NCI-H69 (cell line): ENCODE data around the gene RPS6KA2.
A peak's percentile ranks its signal among the peaks of the same experiment; 100 is the strongest.

ENCODE experiments used
- DNase-seq: peaks from one replicate; lab custom pipeline; 2025; lab: John Stamatoyannopoulos, UW

Gene RPS6KA2

DNA sequence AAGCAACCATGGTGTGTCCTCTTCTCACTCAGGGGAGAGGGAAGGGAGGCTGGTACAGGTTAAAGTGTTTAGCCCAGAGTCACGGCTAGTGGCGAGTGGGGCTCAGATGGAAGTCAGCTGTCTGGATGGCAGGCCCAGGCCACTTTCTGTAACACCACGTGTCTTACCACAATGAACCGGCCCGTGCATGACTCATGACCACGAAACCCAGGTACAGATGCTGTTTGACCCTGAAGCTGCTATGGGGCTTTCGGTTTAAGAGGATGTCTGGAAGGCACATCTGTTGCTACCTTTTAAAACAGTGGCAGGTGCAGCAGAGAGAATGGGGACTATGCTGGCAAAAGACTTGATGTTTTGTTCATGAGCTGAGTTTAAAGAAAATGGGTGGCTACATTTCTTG lies 207.8 kb downstream of the RPS6KA2 start:
- no peak for DNase-seq

DNA sequence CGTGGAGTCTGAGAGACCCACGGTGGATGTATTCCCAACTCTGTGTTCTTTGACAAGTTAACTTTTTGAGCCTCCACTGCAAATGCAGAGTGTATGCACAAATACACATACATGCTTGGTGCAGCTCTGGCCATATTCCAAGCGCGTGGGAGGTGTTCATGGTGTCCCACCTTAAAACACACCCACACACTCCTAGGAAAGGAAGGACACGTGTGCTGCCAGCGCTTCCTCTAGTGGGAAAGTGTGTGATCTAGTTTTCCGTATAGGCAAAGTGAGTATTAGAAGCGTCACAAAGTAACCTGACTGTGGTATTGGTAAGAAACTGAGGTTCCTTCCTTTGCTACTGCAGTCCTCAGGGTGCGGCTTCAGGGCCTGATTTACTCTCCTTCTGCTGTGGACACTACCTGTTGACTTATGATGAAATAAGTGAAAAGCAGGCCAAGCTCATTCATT lies 208.3 kb downstream of the RPS6KA2 start:
- no peak for DNase-seq

DNA sequence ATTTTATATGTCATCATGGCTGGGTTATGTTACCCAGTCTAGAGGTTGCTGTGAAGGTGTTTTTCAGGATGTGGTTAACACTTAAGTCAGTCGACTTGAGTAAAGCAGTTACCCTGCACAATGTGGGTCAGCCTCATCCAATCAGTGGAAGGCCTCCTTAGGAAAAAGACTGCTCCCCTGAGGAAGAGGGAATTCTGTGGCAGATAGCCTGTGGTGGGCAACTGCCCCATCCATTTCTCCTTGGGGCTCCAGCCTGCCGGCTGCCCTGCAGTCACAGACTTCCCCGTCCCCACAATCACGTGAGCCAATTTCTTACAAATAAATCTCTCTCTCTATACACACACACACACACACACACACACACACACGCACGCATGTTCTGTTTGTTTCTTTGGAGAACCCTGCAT lies 209.8 kb downstream of the RPS6KA2 start:
- no peak for DNase-seq

- DNase-seq, result no peak
Measured at GRCh38 chr6:166415833-166416347, 211.2 kb downstream of the RPS6KA2 start.

DNA sequence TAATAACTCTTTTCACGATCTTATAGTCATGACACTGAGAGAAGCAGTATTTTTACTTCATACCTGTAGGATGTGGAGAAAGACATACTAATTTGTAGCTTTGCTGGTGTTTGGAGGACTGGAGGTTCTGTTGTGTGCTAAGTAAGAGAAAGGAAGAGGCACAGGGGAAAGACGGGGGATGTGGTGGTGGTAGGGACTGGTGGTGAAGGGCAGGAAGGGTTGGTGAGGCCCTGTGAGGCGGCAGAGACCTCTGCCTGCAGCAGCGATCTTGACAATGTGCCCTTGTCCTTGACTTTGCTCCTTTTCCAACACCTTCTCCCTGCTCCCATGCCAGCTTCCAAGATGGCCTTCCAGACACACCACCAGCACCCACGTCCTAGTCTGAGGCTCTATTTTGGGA lies 211.7 kb downstream of the RPS6KA2 start:
- DNase-seq, result no peak

DNA sequence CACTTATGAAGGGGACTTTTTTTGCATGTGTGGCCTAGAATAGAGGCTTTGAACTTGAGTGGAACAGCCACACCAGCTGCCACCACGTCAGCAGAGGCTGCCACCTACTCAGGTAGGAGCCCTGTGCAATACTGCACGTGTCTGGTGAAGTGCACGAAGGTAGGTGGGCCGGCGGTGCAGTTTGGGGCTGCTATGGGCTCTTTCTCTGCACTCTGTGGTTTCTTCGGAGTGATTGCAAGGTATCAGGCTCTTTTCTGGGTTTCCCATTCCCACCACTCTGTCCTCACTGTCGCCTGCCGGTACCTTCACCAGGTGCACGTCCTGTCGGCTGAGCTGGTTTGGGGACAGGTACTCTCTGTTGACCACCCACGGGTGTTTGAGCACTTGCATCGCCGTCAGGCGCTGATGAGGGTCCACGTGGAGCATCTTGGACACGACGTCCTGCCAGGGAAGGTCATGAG lies 213.5 kb downstream of the RPS6KA2 start:
- DNase-seq, result no peak

DNA sequence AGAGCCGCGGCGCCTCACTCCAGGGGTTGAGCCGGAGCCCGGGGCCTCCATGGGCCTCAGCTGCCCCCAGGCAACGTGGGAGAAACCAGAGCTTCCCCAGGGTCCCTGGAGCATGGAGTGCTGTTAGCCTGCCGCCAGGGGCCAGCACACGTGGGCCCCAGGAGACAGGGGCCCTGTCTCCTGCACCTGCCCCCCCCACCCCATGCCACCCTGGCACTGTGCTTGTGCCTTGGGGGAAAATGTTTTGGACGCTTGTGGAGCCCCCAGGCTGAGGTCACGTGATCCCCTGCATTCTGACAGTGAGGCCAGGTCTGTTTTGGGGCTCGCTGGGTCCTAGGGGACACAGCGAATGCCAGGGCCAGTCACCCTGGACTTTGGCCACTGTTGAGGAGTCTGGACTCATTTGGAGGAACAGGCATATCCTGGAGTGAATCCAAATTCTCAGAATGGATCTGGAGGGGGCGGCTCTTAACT lies 214.1 kb downstream of the RPS6KA2 start:
- no peak for DNase-seq

DNA sequence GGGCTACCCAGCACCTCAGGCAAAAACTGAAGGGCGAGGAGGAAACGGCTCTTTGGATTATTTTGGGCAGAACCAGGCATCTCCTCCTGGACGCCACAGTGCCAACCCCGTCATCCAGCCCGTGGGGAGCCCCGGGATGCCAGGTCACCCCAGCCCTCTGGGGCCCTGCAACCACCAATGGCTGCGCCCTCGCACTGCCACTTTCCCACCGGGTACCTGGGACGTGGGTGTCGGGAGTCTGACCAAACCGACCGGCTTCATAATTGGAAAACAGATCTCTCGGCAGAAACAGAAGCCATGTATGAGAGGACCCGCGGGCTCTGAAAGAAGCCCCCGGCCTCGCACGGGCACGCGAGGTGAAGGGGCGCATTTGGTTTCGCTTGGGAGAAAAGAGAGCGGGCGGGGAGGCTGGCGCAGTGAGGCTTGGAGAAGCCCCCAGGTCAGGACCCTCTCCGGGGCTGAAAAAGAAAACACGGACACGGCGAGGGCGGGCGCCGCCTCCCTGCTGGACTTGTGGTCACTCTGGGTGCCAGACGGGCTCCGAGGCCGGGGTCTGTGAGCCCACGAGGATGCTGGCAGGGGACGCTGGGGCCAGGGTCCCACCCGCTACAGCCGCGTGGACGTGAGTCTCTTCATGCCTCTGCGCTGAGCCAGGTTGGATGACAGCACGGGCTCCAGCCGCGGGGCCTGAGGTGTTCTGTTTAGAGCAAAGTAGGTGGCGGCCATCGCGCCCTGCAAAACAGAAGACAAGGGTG lies 214.7 kb downstream of the RPS6KA2 start:
- DNase-seq, result no peak

GRCh38 chr6:166411721-166412151 lies 215.3 kb downstream of the RPS6KA2 start:
- DNase-seq, result no peak

DNA sequence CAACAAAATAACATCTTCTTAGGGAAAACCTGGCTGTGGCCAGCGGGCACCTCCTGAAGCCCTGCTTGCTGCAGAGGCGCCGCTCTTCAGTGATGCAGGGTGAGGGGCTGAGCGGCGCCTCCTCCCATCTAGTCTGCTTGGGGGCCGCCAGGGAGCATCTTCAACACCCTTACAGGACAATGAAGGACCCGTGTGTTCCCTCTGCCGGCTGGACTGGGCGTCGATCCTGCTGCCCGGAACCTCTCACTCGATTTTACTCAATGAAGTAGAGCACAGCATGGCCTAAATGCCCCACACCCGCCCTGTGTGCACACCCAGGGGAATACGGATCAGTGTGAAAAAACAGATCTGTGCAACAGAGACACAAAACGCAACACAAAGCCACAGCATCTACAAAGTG lies 215.8 kb downstream of the RPS6KA2 start:
- no peak for DNase-seq

- DNase-seq, result no peak
Measured at GRCh38 chr6:166410426-166410935, 216.6 kb downstream of the RPS6KA2 start.

- peak; percentile 48 for DNase-seq
Measured at GRCh38 chr6:166408936-166409755, 217.9 kb downstream of the RPS6KA2 start.

DNA sequence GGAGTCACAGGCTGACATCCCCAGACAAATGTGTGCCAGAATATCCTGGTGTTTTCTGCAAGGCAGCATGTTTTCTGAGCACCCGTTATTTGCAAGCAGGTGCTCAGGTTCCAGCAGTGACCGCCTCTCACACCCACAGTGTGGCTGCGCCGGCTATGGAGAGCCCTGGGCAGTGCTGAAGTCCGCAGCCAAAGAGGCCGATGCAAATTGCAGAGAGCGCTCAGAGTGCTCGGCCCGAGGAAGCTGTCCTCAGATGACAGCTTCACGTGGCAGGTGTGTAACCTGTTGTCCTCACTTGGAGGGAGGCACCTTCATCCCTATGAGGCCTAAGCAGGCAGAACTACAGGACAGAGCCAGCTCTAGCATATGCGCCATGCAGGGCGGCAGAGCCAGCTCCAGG lies 220.9 kb downstream of the RPS6KA2 start:
- no peak for DNase-seq

GRCh38 chr6:166405386-166405785 lies 221.7 kb downstream of the RPS6KA2 start:
- no peak for DNase-seq

- peak; percentile 76 for DNase-seq
Measured at GRCh38 chr6:166402582-166403277, 224.3 kb downstream of the RPS6KA2 start.

- DNase-seq, result peak; percentile 72
Measured at GRCh38 chr6:166400649-166401250, 226.3 kb downstream of the RPS6KA2 start.

- DNase-seq, result no peak
Measured at GRCh38 chr6:166400181-166400580, 226.9 kb downstream of the RPS6KA2 start.

DNA sequence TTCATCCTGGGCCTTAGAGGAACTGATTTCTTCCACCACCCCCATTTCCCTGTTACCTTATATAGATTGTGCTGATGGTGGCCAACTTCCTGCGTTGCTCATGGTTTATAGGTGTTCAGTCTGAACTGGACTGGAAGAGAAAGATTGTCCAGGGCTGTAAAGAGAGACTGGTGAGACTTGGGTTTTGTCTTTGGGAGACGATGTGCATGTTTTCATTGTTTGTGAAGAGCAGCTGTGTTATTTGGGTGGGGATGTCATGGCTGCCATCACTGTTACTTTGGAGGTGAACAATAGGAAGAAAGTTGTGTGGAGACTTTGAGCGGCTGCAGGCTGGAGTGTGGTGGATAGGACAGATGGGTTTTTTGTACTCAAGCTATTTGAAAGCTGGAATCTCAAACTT lies 228.7 kb downstream of the RPS6KA2 start:
- DNase-seq, result no peak

DNA sequence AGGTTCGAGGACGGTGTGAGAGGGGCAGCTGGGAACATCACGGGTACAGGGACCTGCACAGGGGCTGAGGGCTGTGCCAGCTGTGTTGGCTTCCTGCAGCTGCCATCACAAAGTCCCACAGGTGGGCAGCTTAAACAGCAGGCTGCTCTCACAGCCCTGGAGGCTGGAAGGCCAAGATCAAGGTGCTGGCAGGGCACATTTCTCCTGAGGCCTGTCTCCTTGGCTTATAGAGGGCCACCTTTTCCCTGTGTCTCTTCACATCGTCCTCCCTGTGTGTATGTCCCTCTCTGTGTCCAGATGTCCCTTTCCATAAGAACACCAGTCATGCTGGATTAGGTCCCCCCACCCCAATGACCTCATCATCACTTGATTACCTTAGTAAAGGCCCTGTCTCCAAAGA lies 229.2 kb downstream of the RPS6KA2 start:
- DNase-seq, result no peak

GRCh38 chr6:166395778-166396177 lies 231.3 kb downstream of the RPS6KA2 start:
- DNase-seq, result no peak

- DNase-seq, result no peak
Measured at GRCh38 chr6:166395351-166395750, 231.7 kb downstream of the RPS6KA2 start.
